ENCODE results near the gene KLHDC10.
"Not testable (repeated sequence)": the region's sequence is repeated elsewhere in the genome, so short reads cannot be mapped to it uniquely, and the experiment has no call there.

KLHDC10 gene

GRCh38 chr7:130083497-130083896, 13.2 kb downstream of the KLHDC10 start:
- not testable (repeated sequence) for DNase-seq

GRCh38 chr7:130084037-130084875, 13.9 kb downstream of the KLHDC10 start:
- no peak for DNase-seq

GRCh38 chr7:130085235-130085634, 14.9 kb downstream of the KLHDC10 start:
- DNase-seq: not testable (repeated sequence)

GRCh38 chr7:130086938-130087337, 16.6 kb downstream of the KLHDC10 start:
- no peak for DNase-seq

GRCh38 chr7:130087364-130087763, 17.0 kb downstream of the KLHDC10 start:
- no peak for DNase-seq

DNA sequence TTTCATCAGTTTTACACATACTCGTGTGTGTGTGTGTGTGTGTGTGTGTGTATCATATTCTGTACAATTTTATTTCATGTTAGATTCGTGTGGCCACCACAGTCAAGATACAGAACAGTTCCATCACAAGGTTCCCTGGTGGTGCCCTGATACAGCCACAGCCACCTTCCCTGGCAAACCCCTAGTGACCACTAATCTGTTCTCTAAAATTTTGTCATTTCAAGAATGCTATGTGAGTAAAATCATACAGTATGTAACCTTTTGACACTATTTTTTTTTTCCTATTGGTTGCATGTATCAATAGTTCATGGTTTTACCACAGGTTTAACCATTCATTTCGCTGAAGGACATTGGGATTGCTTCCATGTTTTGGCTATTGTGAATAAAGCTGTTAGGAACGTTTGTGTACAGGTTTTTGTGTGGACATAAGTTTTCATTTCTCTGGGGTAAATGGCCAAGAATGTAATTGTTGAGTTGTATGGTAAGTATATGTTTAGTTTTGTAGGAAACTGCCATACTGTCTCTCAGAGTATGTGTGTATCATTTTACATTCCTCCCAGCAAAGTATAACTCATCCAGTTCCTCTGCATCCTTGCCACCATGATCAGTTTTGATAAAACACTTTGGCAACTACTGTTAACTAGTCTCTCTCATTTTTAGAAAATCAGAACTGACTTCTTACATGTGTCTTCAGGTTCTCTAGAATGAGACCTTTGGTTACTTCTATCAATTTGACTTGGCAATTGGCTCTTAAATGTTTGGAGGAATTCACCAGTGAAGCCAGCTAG, 20.6 kb downstream of the KLHDC10 start:
- no peak for DNase-seq

DNA sequence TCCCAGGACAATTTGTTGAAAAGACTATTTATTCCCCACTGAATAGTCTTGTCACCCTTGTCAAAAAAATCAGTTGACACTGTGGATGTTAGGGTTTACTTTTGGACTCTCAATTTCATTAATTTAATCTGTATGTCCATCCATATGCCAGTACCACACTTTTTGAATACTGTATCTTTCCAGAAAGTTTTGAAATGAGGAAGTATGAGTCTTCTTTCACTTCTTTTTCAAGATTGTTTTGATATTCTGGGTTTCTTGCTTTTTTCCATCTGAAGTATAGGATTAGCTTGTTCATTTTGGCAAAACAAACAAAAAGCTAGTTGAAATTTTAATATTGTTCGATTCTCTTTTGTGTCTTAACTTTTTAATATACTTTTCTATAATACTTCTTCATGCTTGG, 21.7 kb downstream of the KLHDC10 start:
- no peak for DNase-seq

- DNase-seq: no peak
Measured at GRCh38 chr7:130092598-130092997, 22.3 kb downstream of the KLHDC10 start.

DNA sequence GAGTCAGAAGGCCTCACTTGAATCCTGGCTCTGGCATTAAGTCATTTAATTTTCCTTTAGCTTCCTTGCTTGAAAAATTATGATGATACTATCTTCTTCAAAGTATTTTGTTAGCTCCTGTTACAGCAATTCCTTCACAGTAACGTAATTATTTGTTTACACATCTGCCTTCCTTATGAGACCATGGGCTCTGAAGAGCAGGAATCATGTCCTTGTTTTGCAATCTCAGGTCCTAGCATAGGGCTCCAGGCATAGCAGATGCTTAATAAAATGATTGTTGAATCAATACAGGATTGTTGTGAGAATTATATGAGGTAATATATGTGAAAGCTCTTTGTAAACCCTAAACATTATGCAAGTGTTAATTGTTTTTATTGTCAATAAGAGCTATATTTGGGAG, 25.5 kb downstream of the KLHDC10 start:
- DNase-seq: no peak

GRCh38 chr7:130096243-130096827, 26.0 kb downstream of the KLHDC10 start:
- no peak for DNase-seq

DNA sequence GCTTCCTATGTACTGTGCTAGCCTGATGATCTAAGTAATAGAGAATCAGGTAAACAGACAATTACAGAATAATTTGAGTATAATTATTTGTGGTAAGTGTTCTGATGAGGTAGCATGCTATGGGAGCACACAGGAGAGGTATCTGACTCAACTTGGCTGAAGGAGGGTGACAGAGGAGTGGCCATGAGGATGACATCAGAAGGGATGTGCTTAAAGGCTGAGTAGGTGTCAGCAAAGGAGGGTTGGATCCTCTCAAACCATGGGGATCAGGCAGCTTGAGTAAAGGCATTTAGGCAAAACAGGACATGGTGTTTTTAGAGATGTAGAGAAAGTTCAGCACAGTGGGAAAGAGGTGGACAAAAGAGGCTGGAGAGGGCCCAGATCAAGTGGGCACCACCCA, 29.0 kb downstream of the KLHDC10 start:
- DNase-seq: no peak

DNA sequence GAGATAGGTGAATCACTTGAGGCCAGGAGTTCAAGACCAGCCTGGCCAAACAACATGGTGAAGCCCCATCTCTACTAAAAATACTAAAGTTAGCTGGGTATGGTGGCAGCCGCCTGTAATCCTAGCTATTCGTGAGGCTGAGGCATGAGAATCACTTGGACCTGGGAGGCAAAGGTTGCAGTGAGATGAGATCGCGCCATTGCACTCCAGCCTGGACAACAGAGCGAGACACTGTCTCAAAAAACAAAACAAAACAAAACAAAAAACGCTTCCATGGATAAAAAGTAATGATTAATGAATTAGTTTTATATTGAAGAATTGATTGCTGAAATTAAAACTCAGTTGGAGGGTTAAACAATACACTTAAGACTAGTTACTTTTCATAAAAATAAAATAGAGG, 32.3 kb downstream of the KLHDC10 start:
- no peak for DNase-seq

GRCh38 chr7:130107949-130108674, 37.8 kb downstream of the KLHDC10 start:
- no peak for DNase-seq

DNA sequence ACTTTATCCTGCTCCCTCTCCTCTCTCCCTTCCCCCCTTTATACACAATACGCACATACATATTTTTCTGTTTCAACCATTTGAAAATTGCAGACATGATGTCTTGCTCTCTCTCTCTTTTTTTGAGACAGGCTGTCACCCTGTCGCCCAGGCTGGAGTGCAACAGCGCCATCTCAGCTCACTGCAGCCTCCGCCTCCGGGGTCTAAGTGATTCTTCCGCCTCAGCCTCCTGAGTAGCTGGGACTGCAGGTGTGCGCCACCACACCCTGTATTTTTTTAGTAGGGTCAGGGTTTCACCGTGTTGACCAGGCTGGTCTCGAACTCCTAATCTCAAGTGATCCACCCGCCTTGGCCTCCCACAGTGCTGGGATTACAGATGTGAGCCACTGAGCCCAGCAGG, 38.5 kb downstream of the KLHDC10 start:
- DNase-seq: no peak

DNA sequence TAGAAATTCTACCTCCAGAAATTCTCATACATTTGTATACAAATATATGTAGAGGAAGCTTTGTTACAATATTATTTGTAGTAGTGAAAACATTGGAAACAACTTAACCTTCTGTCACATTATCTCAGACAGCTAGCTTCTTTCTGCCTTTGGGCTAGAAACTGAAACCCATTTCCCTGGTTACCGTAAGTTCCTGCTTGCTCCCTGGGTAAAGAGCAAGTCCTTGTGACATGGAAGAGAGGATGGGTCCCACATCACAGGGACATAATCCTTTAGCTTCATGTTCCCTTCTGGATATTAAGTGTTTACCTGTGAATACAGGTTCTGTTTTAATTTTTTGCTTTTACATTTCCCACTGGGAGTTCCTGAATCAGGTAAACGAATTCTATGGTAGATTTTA, 41.8 kb downstream of the KLHDC10 start:
- no peak for DNase-seq

DNA sequence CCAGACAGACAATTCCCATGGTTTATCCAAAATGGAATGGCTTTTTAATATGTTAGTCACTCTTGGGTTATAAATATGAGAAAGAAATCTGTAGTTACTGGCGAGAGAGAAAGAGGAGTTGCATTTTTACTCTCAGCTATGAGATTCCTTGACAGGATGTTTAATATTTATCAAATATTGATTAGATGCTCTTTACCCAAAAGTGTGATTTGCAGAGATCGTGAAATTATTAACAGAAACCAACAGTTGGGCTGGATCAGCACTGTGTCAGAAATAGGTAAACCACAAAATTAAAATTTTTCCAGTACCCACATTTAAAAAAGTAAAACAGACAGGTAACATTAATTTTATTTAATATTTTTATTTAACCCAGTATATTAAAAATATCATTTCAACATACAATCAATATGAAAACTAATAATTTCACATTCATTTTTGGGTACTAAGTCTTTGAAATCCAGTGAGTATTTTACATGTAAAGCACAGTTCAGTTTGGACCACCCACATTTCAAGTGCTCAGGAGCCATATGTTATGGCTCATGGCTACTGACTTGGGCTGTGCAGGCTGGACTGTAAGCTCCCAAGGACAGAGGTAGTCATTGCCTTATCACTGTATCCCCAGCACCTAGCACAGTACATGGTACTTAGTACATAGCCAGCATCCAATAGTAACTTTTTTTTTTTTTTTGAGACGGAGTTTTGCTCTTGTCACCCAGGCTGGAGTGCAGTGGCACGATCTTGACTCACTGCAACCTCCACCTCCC, 42.5 kb downstream of the KLHDC10 start:
- no peak for DNase-seq

DNA sequence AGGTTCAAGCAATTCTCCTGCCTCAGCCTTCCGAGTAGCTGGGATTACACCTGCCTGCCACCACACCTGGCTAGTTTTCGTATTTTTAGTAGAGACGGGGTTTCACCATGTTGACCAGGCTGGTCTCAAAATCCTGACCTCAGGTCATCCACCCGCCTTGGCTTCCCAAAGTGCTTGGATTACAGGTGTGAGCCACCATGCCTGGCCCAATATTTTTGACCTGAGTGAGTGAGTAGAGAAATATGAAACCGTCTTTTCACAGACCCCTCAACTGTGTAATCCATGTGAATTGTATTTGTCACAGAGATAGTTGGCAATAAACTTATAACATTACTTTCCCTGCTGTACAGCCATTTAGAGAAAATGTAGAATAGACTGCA, 43.1 kb downstream of the KLHDC10 start:
- not testable (repeated sequence) for DNase-seq

DNA sequence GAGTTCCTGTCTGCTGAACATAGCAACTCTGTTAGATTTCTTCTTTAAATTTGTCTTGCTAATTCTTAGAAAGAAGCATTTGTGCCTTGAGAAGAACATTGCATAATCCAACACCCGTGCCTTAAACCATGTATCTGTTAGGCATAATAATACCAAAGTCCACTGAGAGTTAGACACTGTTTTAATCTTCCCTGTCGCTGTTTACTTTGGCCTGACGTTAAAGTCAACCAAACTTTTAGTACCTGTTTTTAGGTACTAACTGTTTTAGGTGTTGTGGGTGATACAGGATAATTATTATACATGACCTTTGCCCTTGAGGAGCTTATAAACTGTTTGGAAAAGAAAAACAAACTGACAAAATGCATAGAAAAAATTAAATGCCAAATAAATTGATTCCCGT, 43.6 kb downstream of the KLHDC10 start:
- no peak for DNase-seq

DNA sequence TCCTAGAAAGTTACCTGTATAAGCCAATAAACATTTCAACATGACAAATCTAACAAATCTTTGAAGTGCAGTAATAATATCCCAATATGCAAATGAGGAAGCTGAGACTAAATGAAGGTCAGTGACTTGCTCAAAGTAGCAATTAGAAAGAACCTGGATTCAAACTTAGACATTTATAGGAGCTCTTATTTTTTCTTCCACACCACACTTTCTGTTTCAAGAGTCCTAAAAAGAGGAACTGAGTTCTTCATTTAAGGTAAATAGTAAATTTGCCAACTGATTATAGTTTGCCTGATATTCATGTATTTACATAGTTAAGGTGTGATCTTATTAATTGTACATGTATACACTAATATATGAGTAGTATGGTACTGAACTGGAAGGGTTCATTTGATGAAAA, 44.0 kb downstream of the KLHDC10 start:
- DNase-seq: no peak

- no peak for DNase-seq
Measured at GRCh38 chr7:130114776-130115175, 44.4 kb downstream of the KLHDC10 start.

DNA sequence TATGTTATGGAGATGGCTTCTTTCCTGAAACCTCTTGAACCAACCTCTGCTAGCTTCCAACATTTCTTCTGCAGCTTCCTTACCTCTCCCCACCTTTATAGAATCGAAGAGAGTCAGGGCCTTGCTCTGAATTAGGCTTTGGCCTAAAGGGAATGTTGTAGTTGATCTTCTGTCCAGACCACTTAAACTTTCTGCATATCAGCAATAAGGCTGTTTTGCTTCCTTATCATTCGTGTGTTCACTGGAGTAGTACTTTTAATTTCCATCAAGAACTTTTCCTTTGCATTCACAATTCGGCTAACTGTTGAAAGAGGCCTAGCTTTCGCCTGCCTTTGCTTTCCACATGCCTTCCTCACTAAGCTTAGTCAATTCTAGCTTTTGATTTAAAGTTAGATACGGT, 48.0 kb downstream of the KLHDC10 start:
- no peak for DNase-seq

DNA sequence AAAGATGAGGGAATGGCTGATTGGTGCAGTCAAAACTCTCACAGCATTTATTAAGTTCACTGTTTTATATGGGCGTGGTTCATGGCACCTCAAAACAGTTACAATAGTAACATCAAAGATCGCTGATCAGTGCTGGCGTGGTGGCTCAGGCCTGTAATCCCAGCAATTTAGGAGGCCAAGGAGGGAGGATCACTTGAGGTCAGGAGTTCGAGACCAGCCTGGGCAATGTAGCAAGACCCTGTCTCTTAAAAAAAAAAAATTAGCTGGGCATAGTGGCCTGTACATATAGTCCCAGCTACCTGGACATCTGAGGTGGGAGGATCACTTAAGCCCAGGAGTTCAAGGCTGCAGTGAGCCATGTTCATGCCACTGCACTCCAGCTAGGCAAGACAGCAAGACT, 48.5 kb downstream of the KLHDC10 start:
- DNase-seq: no peak
